HG03159 (cell line): ENCODE data around the gene CAMKMT.
"Not testable (repeated sequence)": the region's sequence is repeated elsewhere in the genome, so short reads cannot be mapped to it uniquely, and the experiment has no call there.

ENCODE experiments used
- ATAC-seq: cut with Tn5 transposase; IDR thresholded peaks from one replicate; pipeline ENCODE4 v1.9.1; 2021; ENCODE audit warnings: mild to moderate bottlenecking, moderate library complexity; ENCODE audit not compliant: unreplicated experiment

Gene CAMKMT

DNA sequence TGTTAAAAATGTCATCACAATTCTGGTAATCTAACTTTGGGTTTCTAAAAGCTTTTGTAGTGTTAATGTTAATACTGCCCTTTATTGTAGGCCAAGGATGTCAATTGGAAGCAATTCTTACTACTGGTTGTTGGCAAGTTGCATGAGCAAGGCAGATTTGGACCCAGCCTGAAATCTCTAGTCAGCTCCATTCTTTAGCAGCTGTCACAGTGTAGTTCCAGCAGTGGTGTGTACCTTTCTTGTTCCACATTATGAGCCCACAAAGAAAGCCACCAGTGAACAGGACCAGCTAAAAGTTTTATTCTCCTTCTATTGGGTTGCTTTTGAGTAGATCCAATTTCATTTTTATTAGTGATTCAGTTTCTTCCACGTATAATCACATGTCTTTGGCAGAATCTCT, 133.8 kb downstream of the CAMKMT start:
- no peak for ATAC-seq

DNA sequence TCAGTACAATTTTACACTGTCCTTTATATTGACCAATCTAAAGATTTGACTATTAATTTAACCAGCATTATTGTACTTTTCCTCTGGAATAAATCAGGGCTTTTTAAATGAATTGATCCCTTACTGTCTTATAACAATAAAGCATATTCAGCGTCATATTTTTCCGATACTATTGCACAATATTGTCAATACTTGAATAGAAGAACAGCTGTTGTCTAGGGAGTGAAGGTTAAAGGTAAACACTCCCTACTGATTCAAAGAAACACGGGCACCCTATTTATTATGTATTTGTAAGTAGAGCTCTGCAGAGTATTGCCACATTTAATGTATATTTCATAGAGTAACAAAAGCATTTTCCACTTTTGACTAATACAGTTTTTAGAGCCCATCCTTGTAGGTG, 134.4 kb downstream of the CAMKMT start:
- no peak for ATAC-seq

DNA sequence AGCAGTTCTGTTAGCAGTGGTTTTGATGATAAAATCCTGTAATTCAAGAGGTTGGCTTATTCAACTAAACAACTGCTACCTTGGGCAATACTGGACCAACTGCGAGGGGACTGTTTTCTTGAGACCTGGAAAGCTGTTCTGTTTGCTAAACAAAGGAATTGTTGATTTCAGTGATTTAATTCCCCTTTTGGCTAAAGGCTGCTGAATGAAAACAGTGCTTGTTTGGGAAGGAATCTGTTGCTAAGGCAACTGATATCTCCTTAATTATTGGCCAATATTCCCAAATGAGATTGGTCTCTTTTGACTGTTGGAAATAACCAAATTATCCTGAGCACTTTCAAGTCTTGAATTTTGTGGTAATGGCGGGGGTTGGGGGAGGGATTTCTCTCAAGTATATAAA, 136.8 kb downstream of the CAMKMT start:
- no peak for ATAC-seq

DNA sequence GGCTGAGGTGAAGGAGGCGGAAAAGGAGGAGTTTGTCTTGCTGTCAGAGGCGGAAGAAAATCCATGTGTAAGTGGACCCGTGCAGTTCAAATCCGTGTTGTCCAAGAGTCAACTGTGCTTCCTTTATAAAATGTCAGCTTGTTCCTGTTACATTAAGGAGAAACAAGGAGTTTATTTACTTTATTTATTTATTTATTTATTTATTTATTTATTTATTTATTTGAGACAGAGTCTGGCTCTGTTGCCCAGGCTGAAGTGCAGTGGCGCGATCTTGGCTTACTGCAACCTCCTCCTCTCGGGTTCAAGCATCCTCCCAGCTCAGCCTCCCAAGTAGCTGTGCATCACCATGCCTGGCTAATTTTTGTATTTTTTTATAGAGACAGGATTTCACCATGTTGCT, 143.9 kb downstream of the CAMKMT start:
- not testable (repeated sequence) for ATAC-seq

- no peak for ATAC-seq
Observed at GRCh38 chr2:44510246-44510645, 148.5 kb downstream of the CAMKMT start.

GRCh38 chr2:44515416-44515815, 153.7 kb downstream of the CAMKMT start:
- ATAC-seq: no peak

- no peak for ATAC-seq
Observed at GRCh38 chr2:44519026-44519425, 157.3 kb downstream of the CAMKMT start.

DNA sequence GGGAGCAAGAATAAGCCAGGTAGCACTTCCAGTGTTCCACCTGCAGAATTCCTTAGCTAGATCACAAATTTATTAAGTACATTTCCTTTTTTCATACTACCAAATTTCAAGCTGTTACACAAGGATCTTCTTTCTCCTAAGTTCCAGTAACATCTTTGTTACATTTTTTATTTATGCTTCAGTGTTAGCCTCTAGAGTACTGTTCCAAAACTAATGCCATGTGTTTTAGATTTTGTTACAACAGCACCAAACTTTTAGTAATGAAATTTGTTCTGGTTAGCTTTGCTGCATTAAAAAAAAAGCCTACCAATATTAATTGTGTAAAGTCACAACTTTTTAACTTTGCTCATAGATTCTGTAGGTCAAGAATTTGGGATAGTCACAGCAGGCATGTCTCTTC, 161.1 kb downstream of the CAMKMT start:
- no peak for ATAC-seq

- ATAC-seq: no peak
Observed at GRCh38 chr2:44524347-44524926, 162.7 kb downstream of the CAMKMT start.

- no peak for ATAC-seq
Observed at GRCh38 chr2:44526352-44526751, 164.6 kb downstream of the CAMKMT start.

DNA sequence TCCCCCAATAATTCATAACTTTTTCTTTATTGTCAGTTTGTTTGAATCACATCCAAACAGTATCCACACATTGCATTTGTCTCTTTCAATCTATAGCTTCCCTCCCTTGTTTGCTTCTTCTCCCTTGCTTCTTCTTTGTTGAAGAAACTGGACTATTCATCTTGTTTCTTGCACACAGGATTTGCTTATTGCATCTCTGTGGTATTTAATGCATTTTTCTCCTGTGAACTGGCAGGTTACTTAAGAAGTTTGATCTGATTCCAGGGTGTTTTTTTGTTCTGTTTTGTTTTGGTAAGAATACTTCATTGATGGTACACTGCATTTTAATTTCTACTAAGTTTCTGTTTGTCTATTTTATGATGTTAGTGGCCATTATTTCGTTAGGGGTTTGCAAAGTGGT, 166.8 kb downstream of the CAMKMT start:
- ATAC-seq: no peak

GRCh38 chr2:44529448-44529847, 167.7 kb downstream of the CAMKMT start:
- ATAC-seq: no peak

- no peak for ATAC-seq
Observed at GRCh38 chr2:44531289-44531688, 169.5 kb downstream of the CAMKMT start.

DNA sequence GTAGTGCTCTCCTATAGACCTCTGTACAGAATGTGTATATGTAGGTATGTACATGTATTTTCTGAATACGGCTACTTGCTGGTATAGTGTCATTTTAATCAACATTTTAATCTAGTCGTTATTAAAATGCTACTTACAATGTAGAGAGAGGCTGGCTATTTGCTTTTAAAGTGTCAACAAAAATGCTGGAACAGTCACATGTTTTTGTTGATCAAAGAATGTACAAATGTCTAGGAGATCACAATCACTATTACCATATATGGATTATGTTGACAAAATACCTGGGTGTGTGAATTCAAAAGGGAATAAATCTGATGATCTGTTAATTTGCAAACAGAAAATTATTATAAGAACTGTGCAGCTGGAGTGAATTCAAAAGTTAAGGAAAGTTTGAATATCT, 170.3 kb downstream of the CAMKMT start:
- ATAC-seq: no peak

GRCh38 chr2:44533508-44533907, 171.8 kb downstream of the CAMKMT start:
- ATAC-seq: no peak

DNA sequence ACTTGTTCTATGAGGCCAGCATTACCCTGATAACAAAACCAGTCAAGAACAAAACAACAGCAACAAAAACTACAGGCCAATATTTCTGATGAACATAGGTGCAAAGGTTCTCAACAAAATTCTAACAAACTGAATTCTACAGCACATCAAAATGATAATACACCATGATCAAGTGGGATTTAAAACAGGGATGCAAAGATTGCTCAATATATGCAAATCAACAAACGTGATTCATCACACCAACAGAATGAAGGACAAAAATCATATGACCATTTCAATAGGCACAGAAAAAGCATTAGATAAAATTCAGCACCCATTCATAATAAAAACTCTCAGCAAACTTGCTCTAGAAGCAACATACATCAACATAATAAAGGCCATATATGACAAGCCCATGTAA, 173.6 kb downstream of the CAMKMT start:
- ATAC-seq: no peak

DNA sequence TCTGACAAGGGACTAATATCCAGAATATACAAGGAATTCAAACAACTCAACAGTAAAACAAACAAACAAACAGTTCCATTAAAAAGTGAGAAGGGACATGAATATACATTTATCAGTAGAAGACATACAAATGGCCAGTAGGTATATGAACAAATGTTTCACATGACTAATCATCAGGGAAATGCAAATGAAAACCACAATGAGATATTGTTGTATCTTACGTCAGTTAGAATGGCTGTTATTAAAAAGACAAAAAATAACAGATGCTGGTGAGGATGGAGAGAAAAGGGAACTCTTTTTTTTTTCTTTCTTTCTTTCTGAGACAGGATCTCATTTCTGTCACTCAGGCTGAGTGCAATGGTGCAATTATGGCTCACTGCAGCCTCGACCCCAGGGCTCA, 175.5 kb downstream of the CAMKMT start:
- no peak for ATAC-seq

DNA sequence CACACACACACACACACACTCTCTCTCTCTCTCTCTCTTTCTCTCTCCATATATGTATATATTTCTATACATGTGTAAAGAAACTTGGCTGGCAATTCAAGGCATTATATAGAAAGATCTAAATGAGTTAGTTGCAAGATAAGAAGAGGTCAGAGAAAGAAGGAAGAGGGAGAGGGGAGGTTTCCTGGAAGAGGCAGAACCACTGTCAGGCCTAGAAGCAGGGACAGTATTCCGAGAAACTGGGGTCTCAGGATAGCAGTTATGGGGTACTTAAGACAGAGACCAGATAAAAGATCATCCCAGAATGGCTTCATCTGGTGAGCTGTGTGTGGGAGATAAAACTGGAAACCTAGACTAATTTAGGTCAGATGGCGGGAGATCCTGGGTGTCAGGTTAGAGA, 180.8 kb downstream of the CAMKMT start:
- ATAC-seq: no peak

- no peak for ATAC-seq
Observed at GRCh38 chr2:44543773-44544725, 182.3 kb downstream of the CAMKMT start.

DNA sequence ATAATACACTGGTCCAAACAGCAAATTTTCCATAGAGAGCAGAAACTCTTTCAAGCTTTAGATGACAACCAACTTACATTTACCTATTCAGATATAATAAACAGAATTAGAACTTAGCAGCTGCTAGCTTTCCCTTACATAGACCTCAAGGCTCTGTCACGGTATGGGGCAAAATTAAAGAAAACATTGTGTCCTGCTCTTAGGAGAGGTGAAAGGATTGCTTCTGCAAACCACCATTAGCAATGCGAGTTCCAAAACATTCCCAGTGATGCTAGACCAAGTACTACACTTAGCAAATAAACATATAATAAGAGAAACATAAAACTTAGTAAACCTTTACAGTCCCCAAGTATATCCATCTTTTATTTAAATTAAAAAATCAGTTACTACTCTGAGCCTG, 183.3 kb downstream of the CAMKMT start:
- ATAC-seq: no peak

- no peak for ATAC-seq
Observed at GRCh38 chr2:44546459-44547127, 184.8 kb downstream of the CAMKMT start.

DNA sequence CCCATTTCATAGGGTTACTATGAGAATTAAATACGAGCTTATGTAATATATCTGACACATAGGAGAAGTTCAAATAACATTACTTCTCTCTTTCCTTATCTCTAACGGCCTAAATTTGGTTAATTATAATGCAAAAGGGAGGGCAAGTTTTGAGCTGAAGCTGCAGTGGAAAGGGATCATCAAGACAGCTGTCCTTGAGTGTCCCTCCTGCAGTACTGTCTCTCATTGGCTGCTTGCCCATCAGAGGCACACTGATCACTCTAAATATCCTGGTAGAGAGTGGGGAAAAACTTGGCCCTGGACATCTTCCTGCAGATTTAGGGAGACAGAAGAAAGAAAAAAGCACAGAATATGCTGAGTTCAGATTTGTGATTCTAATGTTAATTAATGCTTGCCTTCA, 186.0 kb downstream of the CAMKMT start:
- ATAC-seq: no peak
